Activated T-helper 2 cell treated with anti-CD3 and anti-CD28 coated beads, Interferon-gamma antibody, Interleukin-2, Interleukin-4, amounts not matched to agents 10 μg/mL and 5 μg/mL and 100 μg/mL, durations not matched to agents 14 hours and 24 hours and 36 hours (primary cell): Measurements from ENCODE around the gene FCHO1. TPM values are rescaled to one million over a fixed set of nuclear protein-coding genes. Genes with fewer than 3 reads are reported as not detected.
"Not testable (repeated sequence)": the region's sequence is repeated elsewhere in the genome, so short reads cannot be mapped to it uniquely, and the experiment has no call there.

Source experiments
- DNase-seq: peaks from one replicate; pipeline ENCODE4 v3.0.0; 2021; ENCODE audit warnings: low spot score
- H3K27ac Mint-ChIP-seq: one replicate; pipeline ENCODE4 v1.8.0; 2021; ENCODE audit warnings: mixed read lengths
- H3K27me3 Mint-ChIP-seq: one replicate; pipeline ENCODE4 v1.8.0; 2021; ENCODE audit warnings: low read depth, mixed read lengths
- H3K36me3 Mint-ChIP-seq: one replicate; pipeline ENCODE4 v1.8.0; 2021; ENCODE audit warnings: low read depth, mixed read lengths
- H3K4me1 Mint-ChIP-seq: one replicate; pipeline ENCODE4 v1.8.0; 2021; ENCODE audit warnings: low read depth, mixed read lengths
- H3K4me3 Mint-ChIP-seq: one replicate; pipeline ENCODE4 v1.8.0; 2021; ENCODE audit warnings: low read depth, mild to moderate bottlenecking, moderate library complexity, mixed read lengths
- H3K9me3 Mint-ChIP-seq: one replicate; pipeline ENCODE4 v1.8.0; 2021; ENCODE audit warnings: mixed read lengths
- intact Hi-C: fragments of 100-400 bp; cut with micrococcal nuclease; formaldehyde crosslinking; loops from one replicate; pipeline ENCODE4 v1.15.1; 2023
- total RNA-seq: library from RNA; stranded (reverse); gene quantifications from 2 replicates; pipeline ENCODE4 v1.2.3, GENCODE V29; 2022

FCHO1 gene
- total RNA-seq, 1 donor from 2014 or later: 74.7 TPM

GRCh38 chr19:17778251-17778967 lies 27.1 kb downstream of the FCHO1 start:
- peaks cover 12% of the 10 kb centered on the region for H3K4me1 Mint-ChIP-seq
- H3K4me3 Mint-ChIP-seq: no peak overlapping the region
- H3K27ac Mint-ChIP-seq: no peak overlapping the region
- no peaks in the 10 kb centered on the region for H3K27me3 Mint-ChIP-seq
- peak; percentile 12 for DNase-seq
- H3K9me3 Mint-ChIP-seq: no peaks in the 10 kb centered on the region
- intact Hi-C loops: loop anchor here (5.0 kb wide), 1 partner anchor 61 kb away; the partner anchor contains the start of gene MAP1S
- peaks cover 61% of the 10 kb centered on the region for H3K36me3 Mint-ChIP-seq

- peaks cover 13% of the 10 kb centered on the region for H3K4me1 Mint-ChIP-seq
- no peaks in the 10 kb centered on the region for H3K9me3 Mint-ChIP-seq
- no peak for DNase-seq
- H3K36me3 Mint-ChIP-seq: peaks cover 62% of the 10 kb centered on the region
- intact Hi-C loops: loop anchor here (5.0 kb wide), 1 partner anchor 62 kb away; the partner anchor contains the start of gene MAP1S
- no peak overlapping the region for H3K4me3 Mint-ChIP-seq
- H3K27ac Mint-ChIP-seq: no peak overlapping the region
- no peaks in the 10 kb centered on the region for H3K27me3 Mint-ChIP-seq
These were observed 28.0 kb downstream of the FCHO1 start for GRCh38 chr19:17778968-17779929.

- H3K27ac Mint-ChIP-seq: no peak overlapping the region
- no peak overlapping the region for H3K4me3 Mint-ChIP-seq
- H3K36me3 Mint-ChIP-seq: peaks cover 53% of the 10 kb centered on the region
- H3K4me1 Mint-ChIP-seq: peaks cover 12% of the 10 kb centered on the region
- intact Hi-C loops: loop anchor here (5.0 kb wide), 1 partner anchor 77 kb away; the partner anchor contains the start of gene RPL18A
- H3K9me3 Mint-ChIP-seq: no peaks in the 10 kb centered on the region
- no peak for DNase-seq
- H3K27me3 Mint-ChIP-seq: no peaks in the 10 kb centered on the region
These were observed 29.5 kb downstream of the FCHO1 start for GRCh38 chr19:17780781-17781180.

- H3K27ac Mint-ChIP-seq, H3K4me3 Mint-ChIP-seq, DNase-seq, H3K4me1 Mint-ChIP-seq, H3K27me3 Mint-ChIP-seq, H3K9me3 Mint-ChIP-seq: not testable (repeated sequence)
- peaks cover 49% of the 10 kb centered on the region for H3K36me3 Mint-ChIP-seq
- intact Hi-C loops: loop anchor here (2.0 to 5.0 kb wide), 2 partner anchors 74 to 79 kb away; partner anchors contain the start of gene RPL18A
These were observed 32.4 kb downstream of the FCHO1 start for GRCh38 chr19:17783721-17784120.

DNA sequence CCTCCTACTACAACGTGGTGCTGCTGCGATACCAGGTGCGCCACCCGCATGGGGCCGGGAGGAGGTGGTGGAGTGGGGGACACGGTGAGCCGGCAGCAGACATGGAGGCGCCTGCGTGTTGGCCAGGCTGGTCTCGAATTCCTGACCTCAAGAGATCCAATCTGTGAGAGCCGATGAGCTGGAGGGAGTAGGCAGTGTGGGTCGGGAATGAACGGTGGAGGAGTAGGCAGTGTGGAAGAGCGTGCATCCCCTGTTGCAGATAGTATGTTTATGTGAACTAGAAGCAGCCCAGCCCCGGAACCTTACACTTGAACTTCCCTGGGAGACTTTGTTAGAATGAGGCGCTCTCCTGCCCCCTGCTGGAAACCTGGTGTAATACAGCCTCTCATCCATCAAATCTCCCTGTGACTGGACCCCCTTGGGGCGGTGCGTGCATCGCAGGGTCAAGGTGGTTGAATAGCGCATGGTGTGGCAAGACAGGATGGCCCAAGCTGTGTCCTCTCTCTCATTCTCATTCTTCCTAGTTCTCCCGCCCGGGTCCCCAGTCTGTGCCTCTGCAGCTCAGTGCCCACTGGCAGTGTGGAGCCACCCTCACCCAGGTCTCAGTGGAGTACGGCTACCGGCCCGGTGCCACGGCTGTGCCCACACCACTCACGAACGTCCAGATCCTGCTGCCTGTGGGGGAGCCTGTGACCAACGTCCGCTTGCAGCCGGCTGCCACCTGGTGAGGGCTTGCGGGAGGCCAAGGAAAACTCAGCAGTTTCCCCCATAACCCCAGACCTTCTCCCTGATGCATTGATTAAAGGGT lies 33.1 kb downstream of the FCHO1 start:
- intact Hi-C loops: loop anchor here (2.0 to 5.0 kb wide), 2 partner anchors 73 to 80 kb away; partner anchors contain the start of gene RPL18A
- Mint-ChIP-seq H3K36me3 (peaks cover 49% of the 10 kb centered on the region), H3K9me3 (no peaks in the 10 kb centered on the region), H3K4me1 (peaks cover 3% of the 10 kb centered on the region), H3K27me3 (no peaks in the 10 kb centered on the region), H3K27ac (no peak overlapping the region), H3K4me3 (no peak overlapping the region)
- peak; percentile 59 for DNase-seq

GRCh38 chr19:17787274-17787913 lies 36.1 kb downstream of the FCHO1 start:
- no peak overlapping the region for H3K4me3 Mint-ChIP-seq
- no peak for DNase-seq
- H3K36me3 Mint-ChIP-seq: peaks cover 38% of the 10 kb centered on the region
- peaks cover 10% of the 10 kb centered on the region for H3K4me1 Mint-ChIP-seq
- no peaks in the 10 kb centered on the region for H3K27me3 Mint-ChIP-seq
- H3K27ac Mint-ChIP-seq: no peak overlapping the region
- intact Hi-C loops: no loop called here
- no peaks in the 10 kb centered on the region for H3K9me3 Mint-ChIP-seq

DNA sequence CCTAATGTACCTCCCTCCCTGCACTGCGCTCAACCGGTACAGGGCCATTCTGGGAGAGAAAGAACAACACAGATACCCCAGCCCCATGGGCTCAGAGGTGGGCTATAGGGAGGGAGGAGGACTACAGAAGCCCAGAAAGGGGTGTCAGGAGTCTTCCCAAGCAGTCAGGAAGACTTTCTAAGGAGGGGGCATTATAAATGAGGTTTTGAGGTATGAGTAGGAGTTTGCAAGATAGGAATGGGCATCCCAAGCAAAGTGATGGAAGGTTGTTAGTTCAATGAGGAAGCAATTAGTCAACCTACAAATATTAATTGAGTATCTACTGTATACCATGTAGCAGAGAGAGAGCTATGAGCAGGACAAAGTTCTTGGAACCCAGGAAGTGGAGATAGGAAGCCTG lies 37.4 kb downstream of the FCHO1 start:
- intact Hi-C loops: no loop called here
- Mint-ChIP-seq H3K9me3 (no peaks in the 10 kb centered on the region), H3K27ac (no peak overlapping the region)

DNA sequence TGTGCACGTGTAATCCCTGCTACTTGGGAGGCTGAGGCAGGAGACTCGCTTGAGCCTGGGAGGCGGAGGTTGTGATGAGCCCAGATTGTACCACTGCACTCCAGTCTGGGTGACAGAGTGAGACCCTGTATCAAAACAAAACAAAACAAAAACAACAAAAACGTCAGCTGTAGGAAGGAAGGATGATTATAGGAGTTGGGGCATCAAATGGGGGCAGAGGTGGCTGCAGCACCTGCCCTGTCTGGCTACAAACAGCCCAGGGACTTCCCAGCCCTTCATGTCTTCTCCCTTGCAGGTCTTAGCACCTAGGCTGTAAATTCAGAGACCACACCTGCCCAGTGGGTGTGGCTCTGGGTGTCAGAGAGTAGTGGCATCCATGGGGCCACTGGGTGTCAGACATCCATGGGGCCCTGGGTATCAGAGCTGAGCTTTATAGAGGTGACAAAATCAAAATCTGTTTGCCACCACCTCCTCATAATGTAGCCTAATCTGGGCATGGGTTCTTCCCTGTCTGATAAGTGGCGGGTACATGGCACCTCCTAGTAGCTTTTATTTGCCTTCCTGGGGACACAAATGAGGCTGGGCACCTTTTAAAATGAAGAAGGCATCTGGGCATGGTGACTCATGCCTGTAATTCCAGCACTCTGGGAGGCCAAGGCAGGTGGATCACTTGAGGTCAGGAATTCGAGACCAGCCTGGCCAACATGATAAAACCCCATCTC lies 38.9 kb downstream of the FCHO1 start:
- Mint-ChIP-seq H3K9me3 (no peaks in the 10 kb centered on the region), H3K27ac (no peak overlapping the region), H3K27me3 (peaks cover 11% of the 10 kb centered on the region), H3K4me3 (no peak overlapping the region), H3K4me1 (peaks cover 12% of the 10 kb centered on the region), H3K36me3 (peaks cover 21% of the 10 kb centered on the region)
- intact Hi-C loops: no loop called here
- DNase-seq: no peak

More for the DNA sequence above, 37.4 kb downstream of the FCHO1 start:
- no peak for DNase-seq
- Mint-ChIP-seq H3K4me1 (peaks cover 10% of the 10 kb centered on the region), H3K36me3 (peaks cover 33% of the 10 kb centered on the region), H3K27me3 (peaks cover under 1% of the 10 kb centered on the region), H3K4me3 (no peak overlapping the region)

DNA sequence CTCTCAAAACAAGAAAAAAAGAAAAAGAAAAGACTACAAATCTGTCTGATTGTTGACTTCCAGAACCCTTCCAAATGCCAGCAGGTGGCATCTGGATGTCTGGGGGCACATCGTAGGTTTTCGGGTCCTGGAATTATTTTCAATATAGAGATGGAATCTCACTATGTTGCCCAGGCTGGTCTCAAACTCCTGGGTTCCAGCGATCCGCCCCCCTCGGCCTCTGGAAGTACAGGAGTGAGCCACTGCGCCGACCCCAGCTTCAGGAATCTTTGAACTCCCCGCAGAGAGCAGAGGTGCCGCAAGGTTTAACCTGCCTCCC lies 43.1 kb downstream of the FCHO1 start:
- H3K9me3 Mint-ChIP-seq: no peaks in the 10 kb centered on the region
- H3K36me3 Mint-ChIP-seq: no peaks in the 10 kb centered on the region
- peaks cover 15% of the 10 kb centered on the region for H3K4me1 Mint-ChIP-seq
- no peak for DNase-seq
- intact Hi-C loops: no loop called here
- no peak overlapping the region for H3K4me3 Mint-ChIP-seq
- H3K27ac Mint-ChIP-seq: no peak overlapping the region
- H3K27me3 Mint-ChIP-seq: peaks cover 16% of the 10 kb centered on the region

GRCh38 chr19:17794731-17795494 lies 43.6 kb downstream of the FCHO1 start, which contains the start of gene B3GNT3:
Gene B3GNT3, plus strand, starts transcription at chr19:17795138. Its CDS starts 12,670 bp downstream, at chr19:17807808.
- Mint-ChIP-seq H3K4me1 (peaks cover 15% of the 10 kb centered on the region), H3K27ac (no peak within 1 kb of the TSS), H3K9me3 (no peaks in the 10 kb centered on the region), H3K4me3 (no peak within 1 kb of the TSS), H3K27me3 (peaks cover 16% of the 10 kb centered on the region), H3K36me3 (no peaks in the 10 kb centered on the region)
- no peak for DNase-seq
- intact Hi-C loops: no loop called here

DNA sequence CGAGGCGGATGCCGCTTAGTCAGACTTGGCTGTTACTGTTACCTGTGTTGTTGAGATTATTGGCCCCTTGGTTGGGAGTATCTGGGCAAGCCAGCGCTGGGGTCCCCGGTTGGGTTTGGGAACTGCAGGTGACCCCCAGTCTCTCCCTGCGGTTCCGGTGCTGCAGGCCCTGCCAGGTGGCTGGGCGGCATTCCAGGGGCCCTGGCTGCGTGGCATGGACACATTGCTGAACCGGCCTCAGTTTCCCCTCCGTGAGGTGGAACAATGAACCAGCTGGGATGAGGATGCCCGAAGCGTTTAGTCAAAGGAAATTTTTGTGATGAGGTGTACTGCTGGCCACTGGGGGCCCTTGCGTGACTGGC lies 44.2 kb downstream of the FCHO1 start:
- intact Hi-C loops: no loop called here
- no peak overlapping the region for H3K27ac Mint-ChIP-seq

More for the DNA sequence above, 44.2 kb downstream of the FCHO1 start:
- DNase-seq: no peak
- Mint-ChIP-seq H3K27me3 (peaks cover 16% of the 10 kb centered on the region), H3K36me3 (no peaks in the 10 kb centered on the region), H3K4me3 (no peak overlapping the region), H3K4me1 (peaks cover 15% of the 10 kb centered on the region), H3K9me3 (no peaks in the 10 kb centered on the region)
